Upper lobe of right lung (tissue), 1 donor: ENCODE results near the gene RND2. TPM values are rescaled to one million over a fixed set of nuclear protein-coding genes. Genes with fewer than 3 reads are reported as not detected.
A peak's percentile ranks its signal among the peaks of the same experiment; 100 is the strongest.
"Not testable (repeated sequence)": the region's sequence is repeated elsewhere in the genome, so short reads cannot be mapped to it uniquely, and the experiment has no call there.

Source experiments
- ATAC-seq: fragments of 200-7000 bp; cut with Tn5 transposase; one replicate; pipeline ENCODE4 v1.9.1; 2020; ENCODE audit warnings: mild to moderate bottlenecking, moderate library complexity
- DNase-seq: peaks from one replicate; pipeline ENCODE4 v3.0.0-alpha.2; 2020
- H3K27ac ChIP-seq: fragments of 200-600 bp; one replicate; pipeline ENCODE4 v1.8.0; 2022
- H3K27me3 ChIP-seq: fragments of 200-600 bp; one replicate; pipeline ENCODE4 v1.8.0; 2022; ENCODE audit warnings: mild to moderate bottlenecking
- H3K36me3 ChIP-seq: fragments of 200-600 bp; one replicate; pipeline ENCODE4 v1.8.0; 2022
- H3K4me1 ChIP-seq: fragments of 200-600 bp; one replicate; pipeline ENCODE4 v1.8.0; 2022
- H3K4me3 ChIP-seq: fragments of 200-600 bp; one replicate; pipeline ENCODE4 v1.8.0; 2022; ENCODE audit warnings: mild to moderate bottlenecking
- H3K9me3 ChIP-seq: fragments of 200-600 bp; one replicate; pipeline ENCODE4 v1.8.0; 2022
- CTCF ChIP-seq: fragments of 200-600 bp; IDR thresholded peaks from one replicate; pipeline ENCODE4 v1.8.0; 2022; ENCODE audit warnings: antibody characterized with exemption
- intact Hi-C: fragments of 100-400 bp; cut with DNase I; formaldehyde crosslinking; loops from one replicate; pipeline ENCODE4 v1.11.0; 2022
- total RNA-seq: library from RNA; stranded (reverse); fragmentation: NEBNext Ultra II Directional; extraction: Animal tissue kit (Norgen Biotek cat#: 25700); gene quantifications from one replicate; pipeline ENCODE4 v1.2.1, GENCODE V29; 2021
- donor health status: DM: no; HTN: yes; CAD: no; lungs with severe emphysema.

RND2 gene
- total RNA-seq, 1 donor from 2014 or later, result 0.78 TPM

GRCh38 chr17:43040655-43041054, 15.6 kb downstream of the RND2 start:
- no peaks in the 10 kb centered on the region for H3K36me3 ChIP-seq
- ATAC-seq (peak; percentile 72), DNase-seq (no peak)
- no peak overlapping the region for H3K27ac ChIP-seq
- H3K9me3 ChIP-seq, result no peaks in the 10 kb centered on the region
- intact Hi-C loops, result no loop called here
- H3K4me3 ChIP-seq, result no peak overlapping the region
- no peak for TF ChIP-seq CTCF
- no peaks in the 10 kb centered on the region for H3K4me1 ChIP-seq
- H3K27me3 ChIP-seq, result no peaks in the 10 kb centered on the region

DNA sequence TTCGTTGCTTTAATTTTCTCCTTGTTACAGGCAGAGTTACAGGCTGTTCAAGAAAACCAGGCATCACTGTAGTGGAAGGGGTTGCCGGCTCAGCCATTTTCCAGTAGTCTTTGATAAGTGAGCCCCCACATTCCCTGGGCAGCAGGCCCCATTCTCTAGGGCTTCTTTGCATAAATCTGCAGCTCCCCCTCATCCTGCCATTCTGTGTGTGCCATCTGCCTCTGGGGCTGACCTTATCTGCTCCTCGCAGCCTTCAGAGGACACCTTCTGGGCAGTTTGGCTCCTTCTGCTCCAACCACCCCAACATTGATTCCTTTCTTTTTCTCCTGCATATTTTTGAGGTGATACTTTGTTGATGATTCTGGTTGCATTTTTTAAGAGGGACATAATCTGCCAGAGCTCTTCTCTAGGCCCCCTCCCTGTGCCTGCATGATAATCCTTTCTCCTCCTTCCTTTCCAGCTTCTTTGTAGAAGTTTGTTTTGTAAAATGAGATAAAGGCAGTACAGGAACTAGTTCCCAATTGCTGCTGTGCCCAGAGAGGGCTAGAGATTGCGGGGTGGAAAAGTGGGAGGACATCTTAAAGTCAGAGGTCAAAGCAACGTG, 17.1 kb downstream of the RND2 start:
- no peak for DNase-seq
- Histone ChIP-seq H3K36me3 (no peaks in the 10 kb centered on the region), H3K4me1 (no peaks in the 10 kb centered on the region), H3K4me3 (no peak overlapping the region), H3K9me3 (no peaks in the 10 kb centered on the region), H3K27me3 (no peaks in the 10 kb centered on the region), H3K27ac (no peak overlapping the region)
- intact Hi-C loops, result no loop called here
- TF ChIP-seq CTCF, result no peak
- ATAC-seq, result no peak

DNA sequence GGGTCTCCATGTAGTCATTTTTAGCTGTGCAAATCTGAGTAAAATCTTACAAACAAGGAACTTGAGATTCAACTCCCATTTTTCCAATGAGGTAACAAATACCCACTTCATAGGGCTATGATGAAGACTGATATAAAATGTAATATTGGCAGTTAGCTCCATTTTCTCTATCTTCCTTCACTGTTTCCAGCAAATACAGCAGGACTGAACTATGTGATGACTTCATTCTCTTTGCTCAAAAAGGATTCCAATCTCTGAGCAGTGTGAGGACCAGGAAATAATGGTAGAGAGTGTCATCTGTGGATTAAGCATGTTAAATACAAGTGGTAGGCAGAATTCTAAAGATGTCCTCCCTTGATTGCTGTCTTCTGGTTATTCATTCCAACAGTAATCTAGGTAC, 18.3 kb downstream of the RND2 start:
- intact Hi-C loops, result no loop called here
- Histone ChIP-seq H3K27ac (no peak overlapping the region), H3K9me3 (no peaks in the 10 kb centered on the region), H3K27me3 (no peaks in the 10 kb centered on the region), H3K4me3 (no peak overlapping the region), H3K4me1 (no peaks in the 10 kb centered on the region), H3K36me3 (no peaks in the 10 kb centered on the region)
- TF ChIP-seq CTCF, result no peak
- DNase-seq (no peak), ATAC-seq (no peak)

- DNase-seq (no peak), ATAC-seq (no peak)
- Histone ChIP-seq H3K27ac (no peak overlapping the region), H3K4me1 (no peaks in the 10 kb centered on the region), H3K9me3 (no peaks in the 10 kb centered on the region), H3K27me3 (no peaks in the 10 kb centered on the region), H3K4me3 (no peak overlapping the region), H3K36me3 (no peaks in the 10 kb centered on the region)
- intact Hi-C loops, result no loop called here
- TF ChIP-seq CTCF, result no peak
Measured at GRCh38 chr17:43044024-43044423, 19.0 kb downstream of the RND2 start.

GRCh38 chr17:43051969-43052368, 26.9 kb downstream of the RND2 start:
- H3K27me3 ChIP-seq, result no peaks in the 10 kb centered on the region
- DNase-seq, result no peak
- H3K27ac ChIP-seq, result no peak overlapping the region
- no peak overlapping the region for H3K4me3 ChIP-seq
- H3K9me3 ChIP-seq, result no peaks in the 10 kb centered on the region
- no peak for ATAC-seq
- H3K4me1 ChIP-seq, result no peaks in the 10 kb centered on the region
- no peaks in the 10 kb centered on the region for H3K36me3 ChIP-seq
- intact Hi-C loops, result no loop called here
- TF ChIP-seq CTCF, result no peak

GRCh38 chr17:43053008-43053407, 28.0 kb downstream of the RND2 start:
- H3K9me3 ChIP-seq, H3K4me3 ChIP-seq, intact Hi-C loops, ATAC-seq, H3K36me3 ChIP-seq, H3K27ac ChIP-seq, H3K27me3 ChIP-seq, H3K4me1 ChIP-seq, DNase-seq: not testable (repeated sequence)
